ENCODE results near the gene PACS2. TPM values are rescaled to one million over a fixed set of nuclear protein-coding genes. Genes with fewer than 3 reads are reported as not detected.

Gene PACS2
- total and polyA plus RNA-seq, 3 donors from 2014 or later = 99.2 to 174 (median 167) TPM

GRCh38 chr14:105395538-105395854 is 80.9 kb downstream of the PACS2 start:
- intact Hi-C loops (cut with DNase I; ENCODE audit: low total_unique reads) = no loop called here
- Histone ChIP-seq H3K4me3 (no peak overlapping the region), H3K36me3 (ENCODE audit: low read depth, missing control alignments) (no peaks in the 10 kb centered on the region), H3K9me3 (no peaks in the 10 kb centered on the region), H3K4me1 (peaks cover 13% of the 10 kb centered on the region), H3K27me3 (no peaks in the 10 kb centered on the region), H3K27ac (no peak overlapping the region)
- WGBS, 2 donors = 92% methylated on average over 8 of the region's 8 CpGs; no CpG with 5 or more reads in 1 of the 2 donors
- no peak for TF ChIP-seq CTCF (IDR thresholded peaks at IDR 0.05)
- no peak for TF ChIP-seq POLR2A (IDR thresholded peaks at IDR 0.05)
- no peak for DNase-seq

- H3K36me3 ChIP-seq (ENCODE audit: low read depth, missing control alignments) = no peaks in the 10 kb centered on the region
These were observed 82.9 kb downstream of the PACS2 start for GRCh38 chr14:105397350-105397931.

GRCh38 chr14:105398044-105398725 is 83.6 kb downstream of the PACS2 start, which contains the start of gene TEX22:
Gene TEX22 (plus strand): TSS chr14:105398538. CDS start chr14:105399341, 803 bp downstream.
- no peaks in the 10 kb centered on the region for H3K9me3 ChIP-seq
- peak within 1 kb of the TSS; percentile 92 to 94 for H3K4me3 ChIP-seq
- peak within 1 kb of the TSS; percentile 79 to 91 for H3K27ac ChIP-seq
- intact Hi-C loops (cut with DNase I; ENCODE audit: low total_unique reads) = no loop called here
- peak; percentile 90 for DNase-seq
- TF ChIP-seq POLR2A (IDR thresholded peaks at IDR 0.05) = no peak
- 1 to 2% methylated on average over 16 to 72 of the region's 77 CpGs for WGBS, 2 donors
- H3K4me1 ChIP-seq = peaks cover 13% of the 10 kb centered on the region
- H3K27me3 ChIP-seq = no peaks in the 10 kb centered on the region
- no peaks in the 10 kb centered on the region for H3K36me3 ChIP-seq (ENCODE audit: low read depth, missing control alignments)

More at GRCh38 chr14:105397350-105397931, 82.9 kb downstream of the PACS2 start:
- TF ChIP-seq CTCF (IDR thresholded peaks at IDR 0.05) (no peak), POLR2A (IDR thresholded peaks at IDR 0.05) (no peak)
- peak overlapping the region; percentile 92 to 94 for H3K4me3 ChIP-seq
- peak overlapping the region; percentile 79 to 91 for H3K27ac ChIP-seq
- H3K27me3 ChIP-seq = no peaks in the 10 kb centered on the region
- no peaks in the 10 kb centered on the region for H3K9me3 ChIP-seq
- peaks cover 13% of the 10 kb centered on the region for H3K4me1 ChIP-seq
- DNase-seq = no peak
- WGBS, 2 donors = 74 to 78% methylated on average over 7 to 13 of the region's 13 CpGs
- intact Hi-C loops (cut with DNase I; ENCODE audit: low total_unique reads) = no loop called here

- intact Hi-C loops (cut with DNase I; ENCODE audit: low total_unique reads) = no loop called here
- no peaks in the 10 kb centered on the region for H3K36me3 ChIP-seq (ENCODE audit: low read depth, missing control alignments)
- 22 to 26% methylated on average over 18 to 40 of the region's 41 CpGs for WGBS, 2 donors
These were observed 84.3 kb downstream of the PACS2 start for GRCh38 chr14:105398726-105399465.

More at GRCh38 chr14:105398726-105399465, 84.3 kb downstream of the PACS2 start:
- peak overlapping the region; percentile 79 to 91 for H3K27ac ChIP-seq
- TF ChIP-seq CTCF (IDR thresholded peaks at IDR 0.05) (no peak), POLR2A (IDR thresholded peaks at IDR 0.05) (no peak)
- H3K4me3 ChIP-seq = peak overlapping the region; percentile 92 to 94
- H3K27me3 ChIP-seq = no peaks in the 10 kb centered on the region
- no peak for DNase-seq
- no peaks in the 10 kb centered on the region for H3K9me3 ChIP-seq
- peaks cover 13% of the 10 kb centered on the region for H3K4me1 ChIP-seq

Data from testis (tissue), 3 donors.